Mammary epithelial cell (primary cell): Measurements from ENCODE around the gene UNC5C.

ENCODE experiments used
- EZH2 ChIP-seq: IDR thresholded peaks from 2 replicates; pipeline ENCODE4 v1.6.1; 2012; ENCODE audit warnings: low read length, inconsistent platforms, borderline replicate concordance
- TF ChIP-seq, protein P1 (sequence below), 2 donors: IDR thresholded peaks in 1 of 2; conservative IDR thresholded peaks in 1 of 2; 2 replicates each; pipeline ENCODE4 v1.5.1; 2011 to 2012; ENCODE audit warnings: inconsistent platforms in 2 of 2, low read length in 2 of 2, mild to moderate bottlenecking in 2 of 2, control low read depth in 1 of 2, low read depth in 1 of 2; ENCODE audit not compliant: insufficient read depth in 1 of 2; ENCODE audit errors: extremely low read depth in 1 of 2

DNA sequence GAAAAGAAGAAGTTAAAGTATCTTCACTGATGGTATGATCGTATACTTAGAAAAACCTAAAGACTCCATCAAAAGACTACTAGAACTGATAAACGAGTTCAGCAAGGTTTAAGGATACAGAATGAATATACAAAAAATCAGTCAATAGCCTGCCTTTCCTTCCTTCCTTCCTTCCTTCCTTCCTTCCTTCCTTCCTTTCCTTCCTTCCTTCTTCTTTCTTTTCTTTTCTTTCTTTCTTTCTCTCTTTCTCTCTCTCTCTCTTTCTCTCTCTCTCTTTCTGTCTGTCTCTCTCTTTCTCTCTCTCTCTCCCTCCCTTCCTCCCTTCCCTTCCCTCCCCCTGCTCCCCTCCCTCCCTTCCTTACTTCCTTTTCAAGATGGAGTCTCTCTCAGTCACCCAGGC is 428.3 kb downstream of the UNC5C start:
- no peak for TF ChIP-seq EZH2
- TF ChIP-seq, protein P1, sequence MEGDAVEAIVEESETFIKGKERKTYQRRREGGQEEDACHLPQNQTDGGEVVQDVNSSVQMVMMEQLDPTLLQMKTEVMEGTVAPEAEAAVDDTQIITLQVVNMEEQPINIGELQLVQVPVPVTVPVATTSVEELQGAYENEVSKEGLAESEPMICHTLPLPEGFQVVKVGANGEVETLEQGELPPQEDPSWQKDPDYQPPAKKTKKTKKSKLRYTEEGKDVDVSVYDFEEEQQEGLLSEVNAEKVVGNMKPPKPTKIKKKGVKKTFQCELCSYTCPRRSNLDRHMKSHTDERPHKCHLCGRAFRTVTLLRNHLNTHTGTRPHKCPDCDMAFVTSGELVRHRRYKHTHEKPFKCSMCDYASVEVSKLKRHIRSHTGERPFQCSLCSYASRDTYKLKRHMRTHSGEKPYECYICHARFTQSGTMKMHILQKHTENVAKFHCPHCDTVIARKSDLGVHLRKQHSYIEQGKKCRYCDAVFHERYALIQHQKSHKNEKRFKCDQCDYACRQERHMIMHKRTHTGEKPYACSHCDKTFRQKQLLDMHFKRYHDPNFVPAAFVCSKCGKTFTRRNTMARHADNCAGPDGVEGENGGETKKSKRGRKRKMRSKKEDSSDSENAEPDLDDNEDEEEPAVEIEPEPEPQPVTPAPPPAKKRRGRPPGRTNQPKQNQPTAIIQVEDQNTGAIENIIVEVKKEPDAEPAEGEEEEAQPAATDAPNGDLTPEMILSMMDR (conservative IDR thresholded peaks at IDR 0.05 in 1 of 2, IDR thresholded peaks at IDR 0.05 in 1 of 2; ENCODE audit: extremely low read depth in 1 of 2, insufficient read depth in 1 of 2, low read depth in 1 of 2, low read length in 2 of 2), result no peak
